NB4 (cell line): ENCODE results near the gene SEC61A2.

Source experiments
- POLR2A ChIP-seq: IDR thresholded peaks from 2 replicates; pipeline ENCODE4 v1.6.1; 2011; ENCODE audit warnings: mild to moderate bottlenecking; ENCODE audit not compliant: insufficient read length; ENCODE audit errors: extremely low read depth
- TF ChIP-seq, protein P1 (sequence below): IDR thresholded peaks from one replicate; pipeline ENCODE4 v1.5.1; 2012; ENCODE audit warnings: low read depth, low read length

DNA sequence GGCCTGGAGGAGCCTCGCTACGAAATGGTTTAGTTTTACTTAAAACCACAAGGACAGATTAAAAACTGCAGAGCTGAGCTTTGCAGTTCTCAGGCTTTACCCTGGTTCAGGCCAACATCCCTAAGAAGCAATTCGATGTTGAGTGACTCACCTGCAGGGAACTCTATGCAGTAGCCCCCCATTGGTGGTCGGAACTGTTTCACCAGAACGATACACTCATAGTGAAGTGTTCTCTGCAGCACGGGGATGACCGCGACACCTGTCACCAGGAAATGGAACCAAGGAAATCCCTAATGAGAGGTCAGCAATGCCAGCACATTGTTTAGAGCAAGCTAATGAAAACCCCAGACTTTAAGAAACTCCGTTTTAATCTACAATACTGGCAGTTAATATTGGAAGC is 48.2 kb downstream of the SEC61A2 start:
- TF ChIP-seq, protein P1, sequence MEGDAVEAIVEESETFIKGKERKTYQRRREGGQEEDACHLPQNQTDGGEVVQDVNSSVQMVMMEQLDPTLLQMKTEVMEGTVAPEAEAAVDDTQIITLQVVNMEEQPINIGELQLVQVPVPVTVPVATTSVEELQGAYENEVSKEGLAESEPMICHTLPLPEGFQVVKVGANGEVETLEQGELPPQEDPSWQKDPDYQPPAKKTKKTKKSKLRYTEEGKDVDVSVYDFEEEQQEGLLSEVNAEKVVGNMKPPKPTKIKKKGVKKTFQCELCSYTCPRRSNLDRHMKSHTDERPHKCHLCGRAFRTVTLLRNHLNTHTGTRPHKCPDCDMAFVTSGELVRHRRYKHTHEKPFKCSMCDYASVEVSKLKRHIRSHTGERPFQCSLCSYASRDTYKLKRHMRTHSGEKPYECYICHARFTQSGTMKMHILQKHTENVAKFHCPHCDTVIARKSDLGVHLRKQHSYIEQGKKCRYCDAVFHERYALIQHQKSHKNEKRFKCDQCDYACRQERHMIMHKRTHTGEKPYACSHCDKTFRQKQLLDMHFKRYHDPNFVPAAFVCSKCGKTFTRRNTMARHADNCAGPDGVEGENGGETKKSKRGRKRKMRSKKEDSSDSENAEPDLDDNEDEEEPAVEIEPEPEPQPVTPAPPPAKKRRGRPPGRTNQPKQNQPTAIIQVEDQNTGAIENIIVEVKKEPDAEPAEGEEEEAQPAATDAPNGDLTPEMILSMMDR = no peak
- TF ChIP-seq POLR2A = no peak
